ENCODE measurements around the gene NCLN.
"Not testable (repeated sequence)": the region's sequence is repeated elsewhere in the genome, so short reads cannot be mapped to it uniquely, and the experiment has no call there.

The NCLN gene

GRCh38 chr19:3157096-3157845 lies 28.5 kb upstream of the NCLN start:
- no peak for DNase-seq

- DNase-seq: no peak
These were observed 26.2 kb upstream of the NCLN start for GRCh38 chr19:3159565-3159964.

- no peak for DNase-seq
These were observed 25.5 kb upstream of the NCLN start for GRCh38 chr19:3160219-3160618.

GRCh38 chr19:3161453-3161852 lies 24.3 kb upstream of the NCLN start:
- DNase-seq: no peak

- no peak for DNase-seq
These were observed 23.1 kb upstream of the NCLN start for GRCh38 chr19:3162418-3163229.

GRCh38 chr19:3163230-3163886 lies 22.4 kb upstream of the NCLN start:
- DNase-seq: peak; percentile 41 to 77 (median 58)

- no peak for DNase-seq
These were observed 21.8 kb upstream of the NCLN start for GRCh38 chr19:3163943-3164342.

- no peak for DNase-seq
These were observed 18.0 kb upstream of the NCLN start for GRCh38 chr19:3167533-3168272.

- DNase-seq: no peak
These were observed 13.6 kb upstream of the NCLN start for GRCh38 chr19:3171894-3172672.

- DNase-seq: not testable (repeated sequence)
These were observed 13.1 kb upstream of the NCLN start for GRCh38 chr19:3172673-3173000.

- DNase-seq: peak in 2 of 6 experiments; percentile 27 to 28
These were observed 9.7 kb upstream of the NCLN start for GRCh38 chr19:3175781-3176714.

- peak in 4 of 6 experiments; percentile 26 to 48 (median 29) for DNase-seq
These were observed 8.8 kb upstream of the NCLN start for GRCh38 chr19:3176715-3177501.

- DNase-seq: peak; percentile 44 to 75 (median 62)
These were observed 7.3 kb upstream of the NCLN start, which contains the start of gene S1PR4 for GRCh38 chr19:3178377-3178972. Gene S1PR4, plus strand, starts transcription at chr19:3178769. Its CDS starts 24 bp downstream, at chr19:3178793.

- DNase-seq: peak in 1 of 6 experiments; percentile 56
These were observed 6.6 kb upstream of the NCLN start for GRCh38 chr19:3178973-3179738.

- DNase-seq: peak in 3 of 6 experiments; percentile 10 to 36 (median 22)
These were observed 5.9 kb upstream of the NCLN start for GRCh38 chr19:3179739-3180293.

- DNase-seq: no peak
These were observed 1.7 kb upstream of the NCLN start for GRCh38 chr19:3183721-3184641.

GRCh38 chr19:3184847-3185460 lies 776 bp upstream of the NCLN start:
- DNase-seq: peak in 5 of 6 experiments; percentile 68 to 90 (median 85)
